ENCODE data around the gene EXT2. TPM values are rescaled to one million over a fixed set of nuclear protein-coding genes. Genes with fewer than 3 reads are reported as not detected.

EXT2 gene
- total RNA-seq, 1 donor, result 174 TPM

- Histone ChIP-seq H3K27ac (ENCODE audit: low read depth, low read length) (no peak overlapping the region), H3K36me3 (ENCODE audit: insufficient read depth, low read length) (no peaks in the 10 kb centered on the region), H3K4me3 (ENCODE audit: insufficient read depth, low read length) (no peak overlapping the region), H3K4me2 (ENCODE audit: insufficient read depth, low read length) (no peak overlapping the region), H3K79me2 (ENCODE audit: insufficient read depth, low read length) (no peaks in the 10 kb centered on the region), H3K4me1 (ENCODE audit: insufficient read depth, low read length) (no peaks in the 10 kb centered on the region), H4K20me1 (ENCODE audit: insufficient read depth, low read length) (no peaks in the 10 kb centered on the region), H2AFZ (ENCODE audit: low read length) (no peak overlapping the region), H3K9me3 (ENCODE audit: low read depth, low read length) (no peaks in the 10 kb centered on the region), H3K27me3 (ENCODE audit: insufficient read depth, low read length) (no peaks in the 10 kb centered on the region)
- DNase-seq (ENCODE audit: insufficient read length, low spot score, missing footprints), result no peak
- TF ChIP-seq CTCF (IDR thresholded peaks at IDR 0.05; ENCODE audit: extremely low read depth, low read depth, low read length), result no peak
These were observed 11.6 kb upstream of the EXT2 start for GRCh38 chr11:44083906-44084305.

- no peak for DNase-seq (ENCODE audit: insufficient read length, low spot score, missing footprints)
- H3K27ac ChIP-seq (ENCODE audit: low read depth, low read length), result no peak overlapping the region
- H2AFZ ChIP-seq (ENCODE audit: low read length), result no peak overlapping the region
- H4K20me1 ChIP-seq (ENCODE audit: insufficient read depth, low read length), result no peaks in the 10 kb centered on the region
- no peaks in the 10 kb centered on the region for H3K9me3 ChIP-seq (ENCODE audit: low read depth, low read length)
- no peak for TF ChIP-seq CTCF (IDR thresholded peaks at IDR 0.05; ENCODE audit: extremely low read depth, low read depth, low read length)
- H3K4me3 ChIP-seq (ENCODE audit: insufficient read depth, low read length), result no peak overlapping the region
- H3K4me2 ChIP-seq (ENCODE audit: insufficient read depth, low read length), result no peak overlapping the region
- H3K79me2 ChIP-seq (ENCODE audit: insufficient read depth, low read length), result no peaks in the 10 kb centered on the region
- H3K27me3 ChIP-seq (ENCODE audit: insufficient read depth, low read length), result no peaks in the 10 kb centered on the region
- H3K4me1 ChIP-seq (ENCODE audit: insufficient read depth, low read length), result no peaks in the 10 kb centered on the region
- H3K36me3 ChIP-seq (ENCODE audit: insufficient read depth, low read length), result no peaks in the 10 kb centered on the region
These were observed 10.1 kb upstream of the EXT2 start for GRCh38 chr11:44085330-44085729.

GRCh38 chr11:44088377-44088776 is 7.1 kb upstream of the EXT2 start:
- TF ChIP-seq CTCF (IDR thresholded peaks at IDR 0.05; ENCODE audit: extremely low read depth, low read depth, low read length), result no peak
- peaks cover 4% of the 10 kb centered on the region for H3K27me3 ChIP-seq (ENCODE audit: insufficient read depth, low read length)
- H3K27ac ChIP-seq (ENCODE audit: low read depth, low read length), result no peak overlapping the region
- H2AFZ ChIP-seq (ENCODE audit: low read length), result no peak overlapping the region
- H3K36me3 ChIP-seq (ENCODE audit: insufficient read depth, low read length), result no peaks in the 10 kb centered on the region
- H3K4me3 ChIP-seq (ENCODE audit: insufficient read depth, low read length), result no peak overlapping the region
- DNase-seq (ENCODE audit: insufficient read length, low spot score, missing footprints), result no peak
- H4K20me1 ChIP-seq (ENCODE audit: insufficient read depth, low read length), result no peaks in the 10 kb centered on the region
- H3K9me3 ChIP-seq (ENCODE audit: low read depth, low read length), result no peaks in the 10 kb centered on the region
- H3K4me1 ChIP-seq (ENCODE audit: insufficient read depth, low read length), result no peaks in the 10 kb centered on the region
- H3K4me2 ChIP-seq (ENCODE audit: insufficient read depth, low read length), result no peak overlapping the region
- H3K79me2 ChIP-seq (ENCODE audit: insufficient read depth, low read length), result no peaks in the 10 kb centered on the region

- H3K27me3 ChIP-seq (ENCODE audit: insufficient read depth, low read length), result peaks cover 4% of the 10 kb centered on the region
- H3K4me1 ChIP-seq (ENCODE audit: insufficient read depth, low read length), result no peaks in the 10 kb centered on the region
- H2AFZ ChIP-seq (ENCODE audit: low read length), result no peak overlapping the region
- no peak overlapping the region for H3K4me3 ChIP-seq (ENCODE audit: insufficient read depth, low read length)
- TF ChIP-seq CTCF (IDR thresholded peaks at IDR 0.05; ENCODE audit: extremely low read depth, low read depth, low read length), result no peak
- no peak overlapping the region for H3K27ac ChIP-seq (ENCODE audit: low read depth, low read length)
- no peaks in the 10 kb centered on the region for H3K79me2 ChIP-seq (ENCODE audit: insufficient read depth, low read length)
- no peak overlapping the region for H3K4me2 ChIP-seq (ENCODE audit: insufficient read depth, low read length)
- H3K36me3 ChIP-seq (ENCODE audit: insufficient read depth, low read length), result no peaks in the 10 kb centered on the region
- H4K20me1 ChIP-seq (ENCODE audit: insufficient read depth, low read length), result no peaks in the 10 kb centered on the region
- no peak for DNase-seq (ENCODE audit: insufficient read length, low spot score, missing footprints)
- no peaks in the 10 kb centered on the region for H3K9me3 ChIP-seq (ENCODE audit: low read depth, low read length)
These were observed 6.6 kb upstream of the EXT2 start for GRCh38 chr11:44088871-44089270.
